Parathyroid adenoma (tissue), 2 donors: ENCODE results near the gene SLC16A4.

ENCODE experiments used
- H2AFZ ChIP-seq: fragments of 300-600 bp; sonication (generic); one replicate; pipeline ENCODE4 v1.7.0; 2017; ENCODE audit warnings: antibody characterized with exemption, mild to moderate bottlenecking
- H3K27ac ChIP-seq: fragments of 300-600 bp; sonication (generic); one replicate; pipeline ENCODE4 v1.7.0; 2017
- H3K27me3 ChIP-seq: fragments of 300-600 bp; sonication (generic); one replicate; pipeline ENCODE4 v1.7.0; 2017; ENCODE audit warnings: low read length; ENCODE audit not compliant: control insufficient read depth, insufficient read depth
- H3K36me3 ChIP-seq: fragments of 300-600 bp; sonication (generic); one replicate; pipeline ENCODE4 v1.7.0; 2017; ENCODE audit warnings: low read length; ENCODE audit not compliant: control insufficient read depth, insufficient read depth
- H3K4me1 ChIP-seq: fragments of 300-600 bp; sonication (generic); one replicate; pipeline ENCODE4 v1.7.0; 2017; ENCODE audit warnings: control low read depth
- H3K4me2 ChIP-seq: fragments of 300-600 bp; sonication (generic); one replicate; pipeline ENCODE4 v1.7.0; 2017; ENCODE audit warnings: low read length
- H3K4me3 ChIP-seq: fragments of 300-600 bp; sonication (generic); one replicate; pipeline ENCODE4 v1.7.0; 2017; ENCODE audit warnings: low read depth, low read length
- H3K79me2 ChIP-seq: fragments of 300-600 bp; sonication (generic); one replicate; pipeline ENCODE4 v1.7.0; 2017; ENCODE audit warnings: control low read depth
- H3K9ac ChIP-seq: fragments of 300-600 bp; sonication (generic); one replicate; pipeline ENCODE4 v1.7.0; 2017; ENCODE audit warnings: mild to moderate bottlenecking
- H3K9me3 ChIP-seq: fragments of 300-600 bp; sonication (generic); one replicate; pipeline ENCODE4 v1.7.0; 2017; ENCODE audit warnings: low read length; ENCODE audit not compliant: control insufficient read depth
- TF ChIP-seq, protein P1 (sequence below): fragments of 300-600 bp; sonication (generic); IDR thresholded peaks from one replicate; pipeline ENCODE4 v1.7.0; 2017; ENCODE audit warnings: antibody characterized with exemption, mild to moderate bottlenecking
- donor health status: primary hyperparathyroidism.

Gene SLC16A4

DNA sequence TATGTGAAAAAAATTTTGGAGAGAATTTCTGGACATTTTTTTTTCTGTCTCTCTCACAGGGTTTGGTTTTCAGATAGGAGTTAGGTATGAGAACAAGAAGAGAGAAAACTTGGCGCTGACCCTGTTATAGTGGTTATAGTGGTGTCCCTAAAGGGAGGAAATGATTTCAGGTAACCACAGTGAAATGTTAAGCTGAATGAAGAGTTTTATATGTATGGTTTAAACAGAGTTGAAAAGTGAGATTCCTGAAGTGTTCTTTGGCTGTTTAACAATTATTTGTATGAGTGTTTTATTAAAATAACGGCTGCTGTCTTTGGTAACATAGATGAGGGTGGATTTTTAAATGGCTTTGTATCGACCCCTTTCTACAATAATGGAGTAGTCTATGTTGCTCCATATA lies 45.3 kb downstream of the SLC16A4 start:
- Histone ChIP-seq H3K9me3 (no peaks in the 10 kb centered on the region), H3K27me3 (no peaks in the 10 kb centered on the region), H2AFZ (no peak overlapping the region), H3K27ac (no peak overlapping the region), H3K4me1 (no peaks in the 10 kb centered on the region), H3K36me3 (no peaks in the 10 kb centered on the region), H3K9ac (no peak overlapping the region), H3K79me2 (peaks cover 18% of the 10 kb centered on the region), H3K4me2 (no peak overlapping the region), H3K4me3 (no peak overlapping the region)
- TF ChIP-seq, protein P1, sequence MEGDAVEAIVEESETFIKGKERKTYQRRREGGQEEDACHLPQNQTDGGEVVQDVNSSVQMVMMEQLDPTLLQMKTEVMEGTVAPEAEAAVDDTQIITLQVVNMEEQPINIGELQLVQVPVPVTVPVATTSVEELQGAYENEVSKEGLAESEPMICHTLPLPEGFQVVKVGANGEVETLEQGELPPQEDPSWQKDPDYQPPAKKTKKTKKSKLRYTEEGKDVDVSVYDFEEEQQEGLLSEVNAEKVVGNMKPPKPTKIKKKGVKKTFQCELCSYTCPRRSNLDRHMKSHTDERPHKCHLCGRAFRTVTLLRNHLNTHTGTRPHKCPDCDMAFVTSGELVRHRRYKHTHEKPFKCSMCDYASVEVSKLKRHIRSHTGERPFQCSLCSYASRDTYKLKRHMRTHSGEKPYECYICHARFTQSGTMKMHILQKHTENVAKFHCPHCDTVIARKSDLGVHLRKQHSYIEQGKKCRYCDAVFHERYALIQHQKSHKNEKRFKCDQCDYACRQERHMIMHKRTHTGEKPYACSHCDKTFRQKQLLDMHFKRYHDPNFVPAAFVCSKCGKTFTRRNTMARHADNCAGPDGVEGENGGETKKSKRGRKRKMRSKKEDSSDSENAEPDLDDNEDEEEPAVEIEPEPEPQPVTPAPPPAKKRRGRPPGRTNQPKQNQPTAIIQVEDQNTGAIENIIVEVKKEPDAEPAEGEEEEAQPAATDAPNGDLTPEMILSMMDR: no peak

DNA sequence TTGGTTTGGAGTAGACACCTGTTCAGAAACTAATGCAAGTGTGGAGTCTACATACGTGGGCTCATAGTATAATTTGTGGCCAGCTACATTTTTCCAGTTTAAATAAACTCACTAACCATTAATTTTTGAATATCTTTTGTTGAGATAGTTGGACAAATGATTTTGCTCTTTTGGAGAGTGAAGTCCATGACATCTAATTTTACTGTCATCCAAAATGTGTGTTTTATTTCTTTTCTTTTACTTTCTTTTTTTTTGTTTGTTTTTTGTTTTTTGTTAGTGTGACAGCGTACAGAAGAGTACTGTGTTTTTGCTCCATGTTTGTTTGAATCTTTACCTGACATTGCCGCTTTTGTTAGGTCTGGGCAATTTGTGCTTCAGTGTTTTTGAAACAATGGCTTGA lies 46.7 kb downstream of the SLC16A4 start:
- H3K36me3 ChIP-seq: no peaks in the 10 kb centered on the region
- H3K4me3 ChIP-seq: no peak overlapping the region
- no peaks in the 10 kb centered on the region for H3K4me1 ChIP-seq
- H3K27me3 ChIP-seq: no peaks in the 10 kb centered on the region
- no peaks in the 10 kb centered on the region for H3K9me3 ChIP-seq
- H2AFZ ChIP-seq: no peak overlapping the region
- TF ChIP-seq, protein P1: no peak
- no peak overlapping the region for H3K27ac ChIP-seq
- H3K9ac ChIP-seq: no peak overlapping the region
- H3K4me2 ChIP-seq: no peak overlapping the region
- H3K79me2 ChIP-seq: peaks cover 15% of the 10 kb centered on the region

DNA sequence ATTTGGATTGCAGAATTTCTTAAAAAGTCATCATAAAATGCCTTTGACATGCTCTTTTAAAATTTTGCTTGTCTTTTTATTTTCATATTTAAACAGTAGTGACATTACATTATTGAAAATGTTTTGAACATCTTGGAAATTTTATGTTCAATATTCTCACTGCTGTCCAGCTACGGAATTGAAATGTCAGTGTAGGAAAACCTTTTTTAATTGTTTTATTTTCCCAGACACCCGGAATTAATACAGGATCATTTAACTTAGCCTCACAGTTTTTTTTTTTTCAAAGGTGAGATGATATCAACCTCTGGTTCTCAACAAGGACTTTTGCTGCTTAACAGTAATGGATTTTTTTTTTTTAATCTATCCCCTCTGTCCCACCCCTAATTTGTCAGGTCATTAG lies 47.6 kb downstream of the SLC16A4 start:
- Histone ChIP-seq H2AFZ (no peak overlapping the region), H3K27ac (no peak overlapping the region), H3K36me3 (no peaks in the 10 kb centered on the region), H3K4me3 (no peak overlapping the region), H3K9me3 (no peaks in the 10 kb centered on the region), H3K27me3 (no peaks in the 10 kb centered on the region), H3K4me2 (no peak overlapping the region), H3K79me2 (peaks cover 15% of the 10 kb centered on the region), H3K4me1 (no peaks in the 10 kb centered on the region), H3K9ac (no peak overlapping the region)
- TF ChIP-seq, protein P1: no peak

DNA sequence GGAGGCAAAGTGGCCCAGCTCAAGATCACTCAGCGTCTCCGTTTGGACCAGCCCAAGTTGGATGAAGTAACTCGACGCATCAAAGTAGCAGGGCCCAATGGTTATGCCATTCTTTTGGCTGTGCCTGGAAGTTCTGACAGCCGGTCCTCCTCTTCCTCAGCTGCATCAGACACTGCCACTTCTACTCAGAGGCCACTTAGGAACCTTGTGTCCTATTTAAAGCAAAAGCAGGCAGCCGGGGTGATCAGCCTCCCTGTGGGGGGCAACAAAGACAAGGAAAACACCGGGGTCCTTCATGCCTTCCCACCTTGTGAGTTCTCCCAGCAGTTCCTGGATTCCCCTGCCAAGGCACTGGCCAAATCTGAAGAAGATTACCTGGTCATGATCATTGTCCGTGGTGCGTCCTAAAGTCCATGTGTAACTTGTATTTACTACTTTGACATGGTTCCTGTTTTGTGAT lies 48.9 kb downstream of the SLC16A4 start:
- Histone ChIP-seq H3K4me3 (no peak overlapping the region), H3K27me3 (no peaks in the 10 kb centered on the region), H3K4me1 (peaks cover 3% of the 10 kb centered on the region), H3K27ac (no peak overlapping the region), H3K4me2 (no peak overlapping the region), H2AFZ (no peak overlapping the region), H3K36me3 (no peaks in the 10 kb centered on the region), H3K9ac (no peak overlapping the region), H3K79me2 (peaks cover 12% of the 10 kb centered on the region), H3K9me3 (no peaks in the 10 kb centered on the region)
- TF ChIP-seq, protein P1: no peak

DNA sequence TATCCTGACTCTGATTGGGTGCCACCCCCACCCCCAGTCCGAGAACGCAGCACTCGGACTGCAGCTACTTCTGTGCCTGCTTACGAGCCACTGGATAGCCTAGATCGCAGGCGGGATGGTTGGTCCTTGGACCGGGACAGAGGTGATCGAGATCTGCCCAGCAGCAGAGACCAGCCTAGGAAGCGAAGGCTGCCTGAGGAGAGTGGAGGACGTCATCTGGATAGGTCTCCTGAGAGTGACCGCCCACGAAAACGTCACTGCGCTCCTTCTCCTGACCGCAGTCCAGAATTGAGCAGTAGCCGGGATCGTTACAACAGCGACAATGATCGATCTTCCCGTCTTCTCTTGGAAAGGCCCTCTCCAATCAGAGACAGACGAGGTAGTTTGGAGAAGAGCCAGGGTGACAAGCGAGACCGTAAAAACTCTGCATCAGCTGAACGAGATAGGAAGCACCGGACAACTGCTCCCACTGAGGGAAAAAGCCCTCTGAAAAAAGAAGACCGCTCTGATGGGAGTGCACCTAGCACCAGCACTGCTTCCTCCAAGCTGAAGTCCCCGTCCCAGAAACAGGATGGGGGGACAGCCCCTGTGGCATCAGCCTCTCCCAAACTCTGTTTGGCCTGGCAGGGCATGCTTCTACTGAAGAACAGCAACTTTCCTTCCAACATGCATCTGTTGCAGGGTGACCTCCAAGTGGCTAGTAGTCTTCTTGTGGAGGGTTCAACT lies 49.5 kb downstream of the SLC16A4 start:
- Histone ChIP-seq H3K4me3 (no peak overlapping the region), H3K36me3 (no peaks in the 10 kb centered on the region), H3K79me2 (peaks cover 10% of the 10 kb centered on the region), H3K9ac (no peak overlapping the region), H3K27ac (no peak overlapping the region), H3K4me2 (no peak overlapping the region), H3K4me1 (peaks cover 8% of the 10 kb centered on the region), H3K9me3 (no peaks in the 10 kb centered on the region), H3K27me3 (no peaks in the 10 kb centered on the region), H2AFZ (no peak overlapping the region)
- TF ChIP-seq, protein P1: no peak
